Ovary (tissue), 9 donors: Measurements from ENCODE around the gene KAT2B. TPM values are rescaled to one million over a fixed set of nuclear protein-coding genes. Genes with fewer than 3 reads are reported as not detected.
"Not testable (repeated sequence)": the region's sequence is repeated elsewhere in the genome, so short reads cannot be mapped to it uniquely, and the experiment has no call there.

Experiments used
- DNase-seq, 5 donors: peaks; one replicate each; pipeline ENCODE4 v3.0.0-alpha.2; 2019 to 2020
- H3K27ac ChIP-seq, 2 donors: fragments of 200-600 bp; one replicate each; pipeline versions ENCODE4 v1.5.1 to v1.8.0; 2019 to 2022
- H3K27me3 ChIP-seq: fragments of 200-600 bp; one replicate; pipeline ENCODE4 v1.8.0; 2022
- H3K36me3 ChIP-seq: fragments of 200-600 bp; sonication (generic); one replicate; pipeline ENCODE4 v1.5.1; 2019
- H3K4me1 ChIP-seq: one replicate; pipeline ENCODE4 v1.8.1; 2013; ENCODE audit warnings: mild to moderate bottlenecking, moderate library complexity; ENCODE audit not compliant: insufficient read depth
- H3K4me3 ChIP-seq: fragments of 200-600 bp; sonication (generic); one replicate; pipeline ENCODE4 v1.5.1; 2017
- H3K9me3 ChIP-seq, 2 donors: fragments of 200-600 bp in 1 of 2; sonication (generic) in 1 of 2; one replicate each; pipeline versions ENCODE4 v1.5.1 to v1.8.1; 2013 to 2019; ENCODE audit warnings: mild to moderate bottlenecking in 1 of 2, moderate library complexity in 1 of 2
- CTCF ChIP-seq, 3 donors: fragments of 450-650 bp in 2 of 3; fragments of 200-600 bp in 1 of 3; IDR thresholded peaks; one replicate each; pipeline versions ENCODE4 v1.5.1 to v1.8.0; 2016 to 2022; ENCODE audit warnings: antibody characterized with exemption in 3 of 3, mild to moderate bottlenecking in 1 of 3
- EP300 ChIP-seq: sonication (generic); formaldehyde crosslinking; IDR thresholded peaks from one replicate; pipeline ENCODE4 v1.6.1; 2017; ENCODE audit warnings: antibody characterized with exemption
- POLR2A ChIP-seq: fragments of 450-650 bp; IDR thresholded peaks from one replicate; pipeline ENCODE4 v1.6.1; 2017; ENCODE audit warnings: antibody characterized with exemption, mild to moderate bottlenecking, moderate library complexity
- WGBS, 3 donors: extraction: QIAGEN DNeasy Blood & Tissue Kit in 1 of 3; methylation state at CpG; one replicate each; pipeline versions ENCODE4 v1.1.5 to v1.1.7; 2013 to 2017; 5-methylcytosine and 5-hydroxymethylcytosine counted together
- intact Hi-C, 4 donors: fragments of 100-400 bp; cut with DNase I; formaldehyde crosslinking; loops; one replicate each; pipeline versions ENCODE4 v1.11.0 to v1.15.1; 2022 to 2023
- polyA plus RNA-seq, 2 donors: library from polyadenylated mRNA; stranded (reverse); fragments of 200-250 nt in 1 of 2; fragments of 350-450 nt in 1 of 2; fragmentation: Illumina TruSeq in 1 of 2; extraction: RNeasy Lipid Tissue Mini Kit (QIAGEN cat#74804) in 1 of 2; gene quantifications; one replicate each; pipeline ENCODE4 v1.2.3, GENCODE V29; 2013 to 2014
- total RNA-seq, 7 donors: library from RNA; depleted of rRNA in 2 of 7; stranded (reverse); fragments of >200 nt in 2 of 7; fragmentation: NEBNext Ultra II Directional in 3 of 7; extraction: Animal tissue kit (Norgen Biotek cat#: 25700) in 3 of 7; gene quantifications; one replicate each; pipeline versions ENCODE4 v1.1.0 to v1.2.4, GENCODE V29; 2016 to 2023
- donor health status: DM: no; HTN: no; CAD: no; lungs with moderate emphysema.
- donor health status: DM: no; HTN: no; CAD: no.
- donor health status: Bipolar disorder and iron deficiency.
- donor health status: DM: yes; HTN: yes; CAD: no.
- donor health status: DM: no; HTN: no; CAD: no.
- donor health status: DM: yes; HTN: yes; CAD: no.

KAT2B gene
- total and polyA plus RNA-seq, 9 donors: 15.1 to 49.3 (median 33.0) TPM

DNA sequence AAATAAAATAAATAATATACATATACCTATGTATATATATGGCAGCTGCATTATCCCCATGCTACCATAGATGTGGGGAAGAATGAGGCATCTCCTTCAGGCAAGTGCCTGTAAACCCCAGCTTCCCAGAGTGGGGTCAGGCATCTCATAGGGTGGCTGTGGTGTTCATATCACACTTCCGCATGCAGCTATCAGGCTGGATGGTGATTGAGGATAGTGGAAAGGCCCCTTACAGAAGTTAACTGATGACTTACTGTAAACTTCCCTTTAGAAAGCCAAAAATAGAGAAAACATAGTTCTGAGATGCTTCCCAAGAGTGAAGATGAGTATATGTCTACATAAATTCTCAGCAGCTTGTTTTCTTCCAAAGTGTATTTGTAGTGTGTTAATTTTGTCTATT is 24.7 kb upstream of the KAT2B start:
- H3K4me1 ChIP-seq: no peaks in the 10 kb centered on the region
- 76 to 97% (median 87%) methylated on average over 1 of the region's 1 CpG for WGBS, 3 donors
- H3K36me3 ChIP-seq: no peaks in the 10 kb centered on the region
- no peaks in the 10 kb centered on the region for H3K9me3 ChIP-seq
- intact Hi-C loops: no loop called here
- no peak for TF ChIP-seq EP300
- no peak for TF ChIP-seq CTCF (IDR thresholded peaks at IDR 0.05)
- TF ChIP-seq POLR2A: no peak
- H3K27ac ChIP-seq: no peak overlapping the region
- no peak for DNase-seq
- no peak overlapping the region for H3K4me3 ChIP-seq
- peaks cover 2% of the 10 kb centered on the region for H3K27me3 ChIP-seq

- intact Hi-C loops, H3K4me3 ChIP-seq, H3K27me3 ChIP-seq, H3K9me3 ChIP-seq, H3K27ac ChIP-seq, DNase-seq, H3K36me3 ChIP-seq, H3K4me1 ChIP-seq: not testable (repeated sequence)
- 82 to 91% (median 90%) methylated on average over 3 of the region's 3 CpGs for WGBS, 3 donors
Observed at GRCh38 chr3:20016076-20016475, 24.2 kb upstream of the KAT2B start.

DNA sequence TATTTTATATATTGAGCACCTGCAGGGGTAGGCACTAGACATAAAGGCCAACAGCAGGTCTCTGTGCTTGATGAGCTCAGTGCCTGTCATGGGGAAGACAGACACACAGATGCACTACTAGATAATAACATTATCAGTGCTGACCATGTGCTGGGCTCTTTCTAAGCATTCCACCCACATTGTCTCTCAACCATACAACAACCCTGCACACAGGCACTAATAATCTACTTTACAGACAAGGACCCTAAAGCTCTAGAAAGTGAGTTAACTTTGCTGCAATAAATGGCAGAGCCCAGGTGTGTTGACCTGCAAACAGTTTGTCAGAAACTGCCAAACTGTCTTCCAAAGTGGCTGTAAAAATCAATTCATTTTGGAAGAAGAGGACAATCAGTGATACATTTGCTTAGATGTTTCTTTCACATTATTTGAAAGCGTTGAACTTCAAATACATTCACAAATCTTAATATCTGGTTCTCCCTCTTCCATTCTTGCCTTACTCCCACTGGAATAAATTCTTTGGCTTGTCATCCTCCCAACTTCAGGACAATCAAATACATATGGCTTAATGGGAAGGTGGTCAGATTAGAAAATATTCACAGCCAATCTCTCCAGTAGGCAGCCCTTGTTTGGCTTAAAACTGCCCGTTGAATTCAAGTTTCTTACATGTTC is 17.2 kb upstream of the KAT2B start:
- H3K27ac ChIP-seq: peak overlapping the region in 1 of 2 donors; percentile 6
- intact Hi-C loops: no loop called here
- 23 to 33% (median 29%) methylated on average over 2 of the region's 2 CpGs for WGBS, 3 donors

DNA sequence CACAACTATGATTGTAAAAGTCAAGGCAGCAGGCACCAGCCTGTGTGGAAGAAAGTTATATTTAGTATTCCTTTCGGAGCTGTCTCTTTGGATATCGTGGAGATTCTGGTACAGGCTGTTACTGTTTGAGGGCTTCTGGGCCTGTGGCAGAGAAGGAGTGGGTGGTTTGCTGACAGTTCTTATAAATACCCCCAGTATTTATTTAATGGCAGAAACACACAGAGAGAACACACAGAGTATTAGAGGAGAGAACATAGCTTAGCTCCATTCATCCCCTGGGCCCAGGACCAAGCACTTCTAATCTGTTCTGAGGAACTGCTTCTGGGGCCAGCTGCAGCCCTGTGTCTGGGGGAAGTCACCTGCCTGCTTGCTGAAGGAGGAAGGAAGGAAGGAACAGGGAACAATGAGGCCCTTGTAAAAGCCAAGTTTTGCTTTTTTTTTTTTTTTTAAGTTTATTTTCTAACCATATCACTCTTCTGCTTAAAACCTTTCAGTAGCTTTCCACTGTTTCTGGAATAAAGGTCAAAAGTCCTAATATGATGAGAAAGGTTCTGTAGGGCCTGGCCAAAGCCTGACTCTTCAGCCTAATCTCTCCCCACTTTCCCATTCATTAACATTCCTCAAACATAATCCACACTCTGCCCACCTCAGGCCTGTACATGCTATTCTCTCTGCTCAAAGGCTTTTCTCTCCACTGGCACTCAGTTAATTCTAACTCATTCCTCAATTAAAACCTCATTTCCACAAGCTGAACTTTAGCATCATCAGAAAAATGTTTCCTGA is 16.4 kb upstream of the KAT2B start:
- no peak for TF ChIP-seq EP300
- no peak for TF ChIP-seq POLR2A
- TF ChIP-seq CTCF (IDR thresholded peaks at IDR 0.05): no peak
- Histone ChIP-seq H3K27ac (peak overlapping the region in 1 of 2 donors; percentile 6), H3K27me3 (no peaks in the 10 kb centered on the region), H3K9me3 (no peaks in the 10 kb centered on the region), H3K4me3 (no peak overlapping the region), H3K36me3 (no peaks in the 10 kb centered on the region), H3K4me1 (peaks cover 2% of the 10 kb centered on the region)
- 8 to 11% (median 8%) methylated on average over 2 of the region's 2 CpGs for WGBS, 3 donors
- peak in 2 of 5 donors; percentile 21 to 50 for DNase-seq
- intact Hi-C loops: no loop called here

More for the DNA sequence above, 17.2 kb upstream of the KAT2B start:
- H3K9me3 ChIP-seq: no peaks in the 10 kb centered on the region
- DNase-seq: no peak
- TF ChIP-seq POLR2A: no peak
- no peak for TF ChIP-seq EP300
- TF ChIP-seq CTCF (IDR thresholded peaks at IDR 0.05): no peak
- H3K4me1 ChIP-seq: peaks cover 2% of the 10 kb centered on the region
- no peaks in the 10 kb centered on the region for H3K27me3 ChIP-seq
- H3K36me3 ChIP-seq: no peaks in the 10 kb centered on the region
- no peak overlapping the region for H3K4me3 ChIP-seq

DNA sequence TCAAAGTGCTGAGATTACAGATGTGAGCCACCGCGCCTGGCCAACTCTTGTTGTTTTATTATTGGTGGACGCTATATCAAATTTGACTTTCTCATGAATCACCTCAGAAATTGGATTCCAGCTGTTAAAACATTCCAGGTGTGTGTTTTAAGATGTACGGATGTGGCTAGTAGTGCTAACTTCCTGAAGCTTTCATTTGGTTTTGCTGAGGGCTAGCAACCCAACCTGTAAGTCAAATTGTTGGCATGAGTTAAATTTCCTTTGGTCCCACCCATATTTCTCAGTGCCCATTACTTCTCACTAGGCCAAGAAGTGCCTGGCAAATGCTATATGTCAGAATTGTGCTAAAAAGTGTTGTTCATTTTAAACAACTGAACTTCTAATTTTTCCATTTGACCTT is 13.1 kb upstream of the KAT2B start:
- Histone ChIP-seq H3K36me3 (no peaks in the 10 kb centered on the region), H3K4me1 (peaks cover 2% of the 10 kb centered on the region), H3K27ac (no peak overlapping the region), H3K27me3 (no peaks in the 10 kb centered on the region), H3K9me3 (no peaks in the 10 kb centered on the region), H3K4me3 (no peak overlapping the region)
- no peak for TF ChIP-seq POLR2A
- no peak for TF ChIP-seq CTCF (IDR thresholded peaks at IDR 0.05)
- TF ChIP-seq EP300: no peak
- intact Hi-C loops: no loop called here
- no peak for DNase-seq
- 85 to 92% (median 91%) methylated on average over 4 of the region's 4 CpGs for WGBS, 3 donors
